OCI-LY3 (cell line): Measurements from ENCODE around the gene FCMR.

Source experiments
- H2AFZ ChIP-seq: fragments of 200-600, 300-600 bp; shearing (Covaris generic); 2 replicates; pipeline ENCODE4 v1.6.0; 2014; ENCODE audit warnings: antibody characterized with exemption, low read depth, low read length
- H3K27ac ChIP-seq: fragments of 200-600, 300-600 bp; sonication (generic); 2 replicates; pipeline ENCODE4 v1.5.1; 2014; ENCODE audit warnings: mild to moderate bottlenecking, low read length, moderate library complexity, mixed read lengths
- H3K27me3 ChIP-seq: fragments of 200-600, 300-600 bp; sonication (generic); 2 replicates; pipeline ENCODE4 v1.6.1; 2014; ENCODE audit warnings: low read depth, low read length, mixed read lengths
- H3K36me3 ChIP-seq: fragments of 200-600, 300-600 bp; sonication (generic); replicated peaks from 2 replicates; pipeline ENCODE3; 2014; ENCODE audit warnings: low read depth, low read length, mixed read lengths
- H3K4me1 ChIP-seq: fragments of 300-600, 200-600 bp; sonication (generic); 2 replicates; pipeline ENCODE4 v1.6.1; 2014; ENCODE audit warnings: low read length, mixed read lengths
- H3K4me2 ChIP-seq: fragments of 200-600, 300-600 bp; sonication (generic); 2 replicates; pipeline ENCODE4 v1.6.1; 2014; ENCODE audit warnings: low read length, mixed read lengths
- H3K4me3 ChIP-seq: fragments of 300-600, 200-600 bp; sonication (generic); 2 replicates; pipeline ENCODE4 v1.5.1; 2014; ENCODE audit warnings: antibody characterized with exemption, mild to moderate bottlenecking, low read length, moderate library complexity
- H3K79me2 ChIP-seq: fragments of 300-600, 200-600 bp; shearing (Covaris generic); 2 replicates; pipeline ENCODE4 v1.6.1; 2014; ENCODE audit warnings: mild to moderate bottlenecking, low read length, mixed read lengths
- H3K9ac ChIP-seq: fragments of 300-600, 200-600 bp; shearing (Covaris generic); 2 replicates; pipeline ENCODE4 v1.6.0; 2014; ENCODE audit warnings: mild to moderate bottlenecking, low read length, moderate library complexity
- H3K9me3 ChIP-seq: fragments of 200-600, 300-600 bp; shearing (Covaris generic); 2 replicates; pipeline ENCODE4 v1.6.1; 2014; ENCODE audit warnings: low read length, mixed read lengths; ENCODE audit not compliant: insufficient read depth
- H4K20me1 ChIP-seq: fragments of 200-600, 300-600 bp; sonication (generic); 2 replicates; pipeline ENCODE4 v1.6.1; 2016; ENCODE audit warnings: low read length, mixed read lengths; ENCODE audit not compliant: insufficient read depth
- CTCF ChIP-seq: fragments of 200-600, 300-600 bp; sonication (generic); IDR thresholded peaks from 2 replicates; pipeline ENCODE4 v1.5.1; 2014; ENCODE audit warnings: antibody characterized with exemption, low read length, low read depth
- EZH2phosphoT487 ChIP-seq: fragments of 200-600 bp; shearing (Covaris generic); IDR thresholded peaks from 2 replicates; pipeline ENCODE4 v1.6.1; 2018; ENCODE audit warnings: antibody characterized with exemption, mixed run types, low read depth

Gene FCMR

GRCh38 chr1:206957639-206958038 lies 35.9 kb upstream of the FCMR start:
- Histone ChIP-seq H3K27me3 (no peaks in the 10 kb centered on the region), H2AFZ (no peak overlapping the region), H3K36me3 (no peaks in the 10 kb centered on the region), H3K79me2 (no peaks in the 10 kb centered on the region), H3K4me2 (no peak overlapping the region), H3K4me1 (peaks cover 67% of the 10 kb centered on the region), H3K27ac (no peak overlapping the region), H3K4me3 (no peak overlapping the region), H3K9me3 (no peaks in the 10 kb centered on the region), H4K20me1 (no peaks in the 10 kb centered on the region), H3K9ac (no peak overlapping the region)
- TF ChIP-seq CTCF, result no peak
- TF ChIP-seq EZH2phosphoT487, result no peak

GRCh38 chr1:206955476-206956451 lies 34.0 kb upstream of the FCMR start:
- TF ChIP-seq CTCF (no peak), EZH2phosphoT487 (no peak)
- H3K36me3 ChIP-seq, result no peaks in the 10 kb centered on the region
- H3K4me1 ChIP-seq, result peaks cover 78% of the 10 kb centered on the region
- no peaks in the 10 kb centered on the region for H4K20me1 ChIP-seq
- H3K27ac ChIP-seq, result peak overlapping the region; percentile 96
- peak overlapping the region; percentile 88 for H3K9ac ChIP-seq
- H2AFZ ChIP-seq, result no peak overlapping the region
- H3K4me3 ChIP-seq, result peak overlapping the region; percentile 53
- H3K9me3 ChIP-seq, result no peaks in the 10 kb centered on the region
- H3K79me2 ChIP-seq, result no peaks in the 10 kb centered on the region
- H3K4me2 ChIP-seq, result peak overlapping the region; percentile 87
- H3K27me3 ChIP-seq, result no peaks in the 10 kb centered on the region

- H3K4me1 ChIP-seq, result peaks cover 85% of the 10 kb centered on the region
- H2AFZ ChIP-seq, result no peak overlapping the region
Observed at GRCh38 chr1:206954459-206955342, 33.0 kb upstream of the FCMR start.

More at GRCh38 chr1:206954459-206955342, 33.0 kb upstream of the FCMR start:
- no peak for TF ChIP-seq CTCF
- TF ChIP-seq EZH2phosphoT487, result no peak
- H3K9me3 ChIP-seq, result peaks cover 5% of the 10 kb centered on the region; the same call in 1 of the 2 replicates
- H3K27ac ChIP-seq, result peak overlapping the region; percentile 96
- H3K4me3 ChIP-seq, result peak overlapping the region; percentile 53
- H3K9ac ChIP-seq, result peak overlapping the region; percentile 88
- H3K79me2 ChIP-seq, result no peaks in the 10 kb centered on the region
- peaks cover 7% of the 10 kb centered on the region for H3K36me3 ChIP-seq
- peak overlapping the region; percentile 87 for H3K4me2 ChIP-seq
- H3K27me3 ChIP-seq, result no peaks in the 10 kb centered on the region
- no peaks in the 10 kb centered on the region for H4K20me1 ChIP-seq
